ENCODE data around the gene TIMM23.
A peak's percentile ranks its signal among the peaks of the same experiment; 100 is the strongest.
"Not testable (repeated sequence)": the region's sequence is repeated elsewhere in the genome, so short reads cannot be mapped to it uniquely, and the experiment has no call there.

Gene TIMM23

DNA sequence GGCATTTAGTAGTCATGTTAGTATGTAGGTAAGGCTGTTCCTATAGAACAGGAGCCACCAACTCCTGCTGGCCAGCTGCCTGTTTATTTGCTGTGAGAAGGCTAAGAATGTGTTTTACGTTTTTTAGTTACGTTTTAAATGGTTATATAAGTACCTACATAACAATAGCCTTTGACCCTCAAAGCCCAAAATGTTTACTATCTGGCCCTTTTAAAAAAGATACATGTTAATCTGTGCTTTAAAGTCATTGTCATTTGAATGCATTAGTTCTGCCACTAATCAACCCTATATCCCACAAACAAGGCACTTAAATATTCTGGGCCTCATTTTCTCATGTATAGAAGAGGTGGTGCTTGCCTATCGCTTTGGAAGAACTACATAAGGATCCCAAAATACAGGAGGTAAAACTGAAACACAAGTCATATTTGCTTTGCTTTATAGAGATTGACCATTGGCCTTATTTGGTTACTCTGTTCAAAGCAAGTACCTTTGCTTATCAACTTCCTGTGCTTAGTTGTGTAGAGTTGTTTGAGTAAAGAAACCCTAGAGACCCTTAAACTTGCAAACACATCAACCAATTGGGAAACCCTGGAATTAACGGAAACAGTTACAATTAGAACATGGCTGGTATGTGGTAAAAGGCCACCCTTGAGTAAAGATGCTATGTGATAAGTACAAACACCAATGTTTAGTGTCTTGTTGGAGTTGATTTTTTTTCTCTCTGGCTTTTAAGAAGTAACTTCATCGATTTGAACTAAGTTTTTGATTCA is 25.9 kb downstream of the TIMM23 start:
- no peak for DNase-seq

DNA sequence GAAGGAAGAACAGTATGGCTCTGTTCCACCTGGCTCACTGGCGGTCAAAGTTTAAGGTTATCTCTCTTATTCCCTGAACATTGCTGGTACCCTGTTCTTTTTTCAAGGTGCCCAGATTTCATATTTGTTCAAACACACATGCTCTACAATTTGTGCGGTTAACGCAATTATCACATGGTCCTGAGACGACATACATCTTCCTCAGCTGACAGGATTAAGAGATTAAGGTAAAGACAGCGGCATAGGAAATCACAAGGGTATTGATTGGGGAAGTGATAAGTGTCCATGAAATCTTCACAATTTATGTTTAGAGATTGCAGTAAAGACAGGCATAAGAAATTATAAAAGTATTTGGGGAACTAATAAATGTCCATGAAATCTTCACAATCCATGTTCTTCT is 27.7 kb downstream of the TIMM23 start:
- not testable (repeated sequence) for DNase-seq

DNA sequence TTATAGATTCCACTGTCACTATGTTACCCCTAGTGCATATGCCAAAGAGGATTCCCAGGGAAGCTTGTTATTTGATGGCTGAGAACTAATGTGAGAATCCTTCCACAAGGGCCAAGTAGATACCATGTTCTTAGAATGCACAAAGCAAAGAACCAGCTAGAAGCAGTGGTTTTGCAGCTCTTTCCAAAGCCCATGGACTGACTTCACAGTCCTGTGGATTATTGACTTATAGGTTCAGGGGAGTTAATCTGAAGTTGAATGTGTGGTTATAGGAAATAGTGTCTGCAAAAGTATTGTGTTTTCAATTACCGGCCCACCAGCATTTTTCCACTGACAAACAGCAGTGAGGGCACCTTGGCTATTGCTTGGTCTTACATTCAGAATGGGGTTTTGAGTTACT is 28.2 kb downstream of the TIMM23 start:
- no peak for DNase-seq

DNA sequence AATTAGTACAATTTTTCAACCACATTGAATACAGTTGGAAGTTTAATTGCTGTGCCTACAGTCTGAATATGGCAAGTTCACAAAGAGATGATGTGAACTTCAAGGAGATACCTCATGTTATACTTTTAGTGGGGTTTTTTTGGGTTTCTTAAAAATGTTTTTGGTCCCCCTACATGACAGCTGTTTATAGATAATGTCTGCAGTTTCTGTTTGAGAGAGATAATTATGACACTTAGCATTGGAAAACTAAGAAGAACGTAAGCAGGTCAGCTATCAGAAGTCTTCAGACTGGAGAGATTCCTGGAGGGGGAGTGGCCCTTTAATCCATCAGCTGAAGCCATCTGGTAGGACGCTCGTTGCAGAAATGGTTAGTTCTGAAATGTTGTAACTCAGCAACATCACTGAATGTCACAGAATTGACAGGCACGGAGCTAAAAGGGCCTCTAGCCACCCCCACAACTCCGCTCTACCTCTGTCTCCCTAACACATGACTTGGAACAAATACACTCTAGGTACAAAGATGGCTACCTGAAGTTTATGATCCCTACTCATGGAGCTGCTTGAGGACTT is 29.0 kb downstream of the TIMM23 start:
- no peak for DNase-seq

DNA sequence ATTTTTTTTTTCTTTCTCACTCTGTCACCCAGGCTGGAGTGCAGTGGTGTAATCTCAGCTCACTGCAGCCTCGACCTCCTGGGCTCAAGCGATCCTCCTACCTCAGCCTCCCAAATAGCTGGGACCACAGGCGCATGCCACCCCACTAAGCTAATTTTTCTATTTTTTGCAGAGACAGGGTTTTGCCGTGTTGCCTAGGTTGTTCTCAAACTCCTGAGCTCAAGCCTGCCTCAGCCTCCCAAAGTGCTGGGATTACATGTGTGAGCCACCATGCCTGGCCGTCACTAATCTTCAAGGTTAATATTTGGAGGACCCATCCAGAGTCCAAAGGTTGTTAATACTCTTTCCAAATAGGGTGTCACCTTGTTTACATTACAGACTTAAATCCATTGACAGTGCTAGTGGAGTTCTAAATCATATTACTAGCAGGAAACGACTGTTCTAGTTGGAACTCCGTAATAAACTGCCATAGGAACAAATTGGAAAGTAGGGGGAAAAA is 29.9 kb downstream of the TIMM23 start:
- not testable (repeated sequence) for DNase-seq

DNA sequence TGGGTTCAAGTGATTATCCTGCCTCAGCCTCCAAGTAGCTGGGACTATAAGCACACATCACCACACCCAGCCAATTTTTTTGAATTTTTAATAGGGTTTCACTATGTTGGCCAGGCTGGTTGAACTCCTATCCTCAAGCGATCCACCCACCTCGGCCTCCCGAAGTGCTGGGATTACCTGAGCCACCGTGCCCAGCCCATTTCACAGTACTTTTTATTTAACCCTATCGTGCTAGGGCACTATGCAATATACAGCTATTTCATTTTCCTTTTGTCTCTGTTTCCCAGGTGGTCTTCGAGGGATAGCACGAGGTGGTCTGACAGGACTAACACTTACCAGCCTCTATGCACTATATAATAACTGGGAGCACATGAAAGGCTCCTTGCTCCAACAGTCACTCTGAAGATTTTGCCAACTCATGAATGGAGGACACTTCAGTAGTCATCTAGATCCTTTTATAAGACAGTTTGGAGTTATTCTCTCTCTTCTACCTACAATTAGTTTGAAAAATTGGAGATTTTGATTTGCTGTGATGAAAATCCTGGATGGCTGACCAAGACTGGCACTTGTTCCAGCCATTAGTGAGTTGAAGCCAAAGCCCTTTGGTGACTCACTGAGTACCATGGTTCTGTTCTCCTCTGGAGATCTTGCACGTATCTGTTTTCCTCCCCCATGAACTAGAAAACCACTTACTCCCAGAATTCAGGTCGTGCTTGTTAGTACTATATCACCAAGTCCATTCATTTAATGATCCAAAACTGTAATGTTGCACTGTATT is 30.8 kb downstream of the TIMM23 start:
- DNase-seq, result no peak

DNA sequence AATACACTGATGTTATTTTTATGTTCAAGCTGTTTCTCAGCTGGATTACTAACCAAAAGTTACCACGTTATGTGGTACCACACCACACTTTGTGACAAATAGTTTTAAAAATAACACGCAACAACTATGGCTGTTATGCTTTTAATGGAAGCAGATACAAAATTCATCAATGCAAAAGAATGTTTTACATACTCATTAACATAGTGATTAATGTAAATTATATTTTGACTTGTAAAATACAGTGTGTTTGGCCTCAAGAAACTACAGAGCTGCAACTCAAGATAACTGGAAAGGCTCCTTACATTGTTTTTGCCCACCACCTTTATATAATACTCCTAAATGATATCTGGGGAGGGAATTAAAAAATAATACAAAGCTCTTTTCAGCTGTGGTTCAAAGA is 32.7 kb downstream of the TIMM23 start:
- no peak for DNase-seq

DNA sequence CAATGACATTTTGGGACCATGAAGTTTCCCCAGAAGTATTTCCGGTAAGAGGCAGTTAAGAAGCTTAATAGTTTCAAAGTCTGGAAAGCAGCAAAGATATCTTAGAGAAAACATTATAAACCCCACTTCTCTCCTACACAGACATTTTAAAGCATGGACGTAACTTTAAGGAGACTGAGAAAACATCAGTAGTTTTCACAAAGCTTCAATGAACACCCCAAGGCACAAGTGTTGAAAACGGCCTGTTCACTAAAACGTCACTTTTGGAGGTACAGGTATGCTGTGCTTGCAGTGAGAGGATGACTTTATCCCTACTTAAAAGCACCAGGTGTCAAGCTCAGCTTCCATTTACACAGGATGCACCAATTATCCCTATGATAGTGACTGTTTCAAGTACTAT is 33.1 kb downstream of the TIMM23 start:
- no peak for DNase-seq

DNA sequence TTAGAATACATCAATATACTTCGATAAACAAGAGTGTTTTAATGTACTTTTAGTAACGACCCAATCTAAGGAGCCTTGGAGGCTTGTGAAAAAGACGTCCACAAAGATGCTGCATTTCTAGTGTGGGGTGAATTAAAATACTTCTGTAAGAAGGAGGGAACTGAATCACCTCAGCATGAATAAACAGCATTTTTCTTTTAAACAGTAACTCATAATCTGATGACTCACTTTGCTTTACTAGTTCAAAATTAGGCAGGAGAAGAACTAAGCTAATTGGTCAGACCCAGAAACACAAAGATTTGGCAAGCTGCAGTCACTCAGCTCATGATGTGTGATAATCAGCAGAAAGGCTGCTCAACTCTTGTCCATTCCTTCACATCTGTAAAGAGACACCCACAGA is 33.9 kb downstream of the TIMM23 start:
- DNase-seq, result no peak

DNA sequence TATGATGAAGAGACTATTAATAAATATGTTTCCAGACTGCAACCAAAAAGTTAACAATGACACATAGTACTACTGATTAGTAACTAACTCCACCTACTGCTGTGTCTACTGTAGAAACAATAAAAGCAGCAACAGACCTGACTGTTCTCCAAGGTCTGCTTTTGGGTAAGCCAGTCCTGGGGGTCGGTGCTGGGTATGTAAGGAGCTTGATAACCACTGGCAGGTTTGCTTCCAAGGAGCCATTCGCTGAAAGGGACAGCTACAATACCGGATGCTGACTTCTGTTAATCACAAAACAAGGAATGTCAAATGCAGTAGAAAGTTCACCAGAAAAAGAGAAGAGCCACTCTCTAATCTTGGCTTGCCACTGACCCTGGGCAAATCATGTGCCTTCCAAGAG is 40.5 kb downstream of the TIMM23 start:
- no peak for DNase-seq

DNA sequence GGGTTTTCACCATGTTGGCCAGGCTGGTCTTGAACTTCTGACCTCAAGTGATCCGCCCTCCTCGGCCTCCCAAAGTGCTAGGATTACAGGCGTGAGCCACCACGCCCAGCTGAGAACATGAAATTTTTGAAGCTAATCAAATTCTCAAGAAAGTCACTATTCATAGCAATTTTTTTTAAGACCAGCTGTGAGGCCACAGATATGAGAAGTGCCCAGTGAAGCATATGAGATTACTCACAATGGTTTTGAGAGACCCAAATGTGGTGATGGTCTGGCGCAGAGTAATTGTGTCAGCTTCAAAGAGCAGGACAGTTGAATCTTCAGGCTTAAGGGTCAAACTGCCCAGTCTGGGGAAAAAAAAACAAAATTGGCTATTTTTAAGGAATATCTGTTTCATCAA is 41.9 kb downstream of the TIMM23 start:
- no peak for DNase-seq

DNA sequence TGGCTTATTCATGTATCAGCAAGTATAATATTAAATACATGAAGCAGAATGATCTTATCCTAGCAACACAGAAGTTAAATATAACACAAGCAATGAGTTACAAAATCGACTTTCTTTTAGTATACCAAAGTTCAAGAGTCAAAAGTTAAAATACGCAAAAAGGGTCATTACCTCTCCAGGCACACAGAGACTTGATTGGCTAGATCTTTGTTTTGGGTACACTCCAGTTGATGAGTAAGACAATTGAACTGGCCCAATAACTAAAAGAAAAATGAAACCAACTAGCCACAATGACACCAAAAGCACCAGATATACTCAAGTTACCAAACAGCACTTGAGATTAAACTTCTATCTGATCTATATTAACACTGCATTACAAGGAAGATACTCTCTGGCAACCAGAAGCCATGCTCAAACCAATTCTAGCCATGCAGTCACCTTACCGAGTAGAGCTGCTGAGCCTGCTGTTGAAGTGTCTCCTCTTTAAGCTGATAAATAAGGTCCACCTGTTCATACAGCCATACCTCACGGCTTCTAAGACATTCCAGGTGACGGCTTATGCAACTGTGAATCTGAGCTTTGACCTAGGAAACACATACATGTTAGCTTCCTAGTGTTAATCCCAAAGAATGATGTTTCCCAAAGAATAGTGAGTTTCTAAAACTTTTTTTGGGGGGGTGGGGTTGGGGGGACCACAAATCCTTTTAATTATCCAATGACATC is 42.6 kb downstream of the TIMM23 start:
- DNase-seq, result no peak

DNA sequence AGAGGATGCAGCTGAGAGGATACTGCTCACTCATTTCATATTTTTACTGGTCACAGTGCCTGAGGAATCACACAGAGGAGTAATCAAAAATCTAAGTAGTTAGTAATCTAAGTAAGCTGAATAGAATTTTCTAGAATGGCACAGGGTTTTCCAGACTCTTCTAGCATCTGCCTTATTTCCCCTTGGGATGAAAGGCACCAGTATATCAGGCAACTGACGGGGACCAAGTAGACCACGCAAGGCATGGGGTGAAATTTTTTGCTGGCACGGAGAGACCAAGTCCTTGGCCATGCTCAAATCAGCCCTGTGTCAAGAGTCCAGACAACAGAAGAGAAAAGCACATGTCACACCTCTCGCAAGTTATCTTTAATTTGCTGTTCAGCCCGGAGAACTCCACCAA is 43.9 kb downstream of the TIMM23 start:
- no peak for DNase-seq

DNA sequence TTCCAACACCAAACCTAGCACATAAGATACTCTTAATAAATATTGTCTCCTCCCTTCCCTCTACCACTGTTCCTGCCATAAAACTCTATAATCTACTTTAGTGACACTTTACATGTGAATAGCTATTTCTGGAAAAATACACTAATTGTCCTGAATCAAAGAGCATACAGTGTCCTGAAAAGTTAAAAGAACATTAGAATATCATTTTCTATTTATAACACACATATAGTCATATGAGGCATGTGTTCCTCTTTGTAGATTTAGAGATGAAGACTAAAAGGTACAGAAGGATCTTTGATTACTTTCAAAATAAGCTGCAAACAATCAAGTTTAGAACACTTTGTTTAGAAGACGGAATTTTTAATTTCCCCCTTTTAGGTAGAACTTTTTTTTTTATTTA is 44.5 kb downstream of the TIMM23 start:
- DNase-seq, result no peak

DNA sequence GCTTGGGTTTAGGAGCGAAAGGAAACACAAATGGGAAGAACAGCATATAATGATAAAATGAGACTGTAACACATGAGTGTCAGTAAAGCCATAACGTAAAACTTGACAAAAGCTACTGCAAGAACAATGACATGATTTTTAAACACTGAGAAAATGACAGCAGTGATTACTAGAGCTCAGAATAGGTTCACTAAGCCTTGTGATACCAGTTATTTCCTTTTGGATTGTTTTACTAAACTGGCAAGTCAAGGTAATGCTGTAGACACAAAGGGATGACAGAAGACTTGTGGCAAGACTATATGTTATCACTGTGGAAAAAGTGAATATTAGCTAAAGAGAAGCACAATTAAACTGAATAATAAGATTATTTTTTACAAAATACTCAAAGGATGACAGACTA is 45.4 kb downstream of the TIMM23 start:
- no peak for DNase-seq

DNA sequence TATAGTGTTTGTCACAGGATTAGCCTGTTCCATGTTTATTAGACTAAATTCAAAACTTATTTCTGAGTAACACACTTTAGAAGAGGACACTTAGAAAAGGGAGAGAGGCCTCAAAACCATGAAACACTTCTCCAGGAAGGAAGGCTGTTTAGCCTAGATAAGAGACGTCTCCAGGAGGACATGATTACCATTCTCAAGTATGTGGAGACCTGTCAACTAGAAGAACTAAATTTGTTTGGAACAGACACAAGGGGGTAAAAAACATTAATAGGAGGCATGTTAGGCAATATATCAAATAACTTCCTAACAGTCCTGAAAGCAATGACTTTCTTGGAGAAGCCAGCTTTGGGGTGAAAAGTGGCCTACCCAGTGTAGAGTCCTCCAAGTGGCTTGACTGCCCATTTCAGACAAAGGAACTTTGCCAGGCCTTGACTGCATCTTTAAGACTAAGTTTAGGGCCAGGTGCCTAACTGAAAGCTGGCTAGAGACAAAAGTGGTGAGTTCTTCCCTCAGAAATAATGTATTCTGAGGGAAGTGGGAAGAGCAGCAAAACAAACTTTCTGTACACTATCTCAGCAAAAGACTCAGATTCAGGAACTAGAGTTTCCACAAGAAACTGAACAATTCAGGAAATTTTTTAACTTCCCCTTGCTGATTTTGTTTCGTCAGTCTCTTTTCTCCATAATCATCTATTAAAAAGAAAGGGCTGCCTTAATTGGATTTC is 46.3 kb downstream of the TIMM23 start:
- no peak for DNase-seq

DNA sequence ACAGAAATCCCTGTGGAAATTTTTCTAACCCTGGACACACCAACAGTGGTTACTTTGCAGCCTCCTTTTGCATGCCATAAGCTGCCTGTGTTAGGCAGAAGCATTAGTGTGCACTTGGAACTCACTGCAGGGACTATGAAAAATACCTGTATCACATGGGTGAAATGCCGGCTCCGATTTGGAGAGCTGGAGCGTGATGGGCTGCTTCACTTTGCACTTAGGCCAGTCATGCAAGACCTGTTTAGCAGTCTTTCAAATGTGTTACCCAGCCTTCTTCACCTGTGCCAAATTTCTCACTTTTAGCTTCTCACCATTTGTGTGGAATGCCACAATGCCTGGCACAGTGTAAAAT is 46.9 kb downstream of the TIMM23 start:
- no peak for DNase-seq

DNA sequence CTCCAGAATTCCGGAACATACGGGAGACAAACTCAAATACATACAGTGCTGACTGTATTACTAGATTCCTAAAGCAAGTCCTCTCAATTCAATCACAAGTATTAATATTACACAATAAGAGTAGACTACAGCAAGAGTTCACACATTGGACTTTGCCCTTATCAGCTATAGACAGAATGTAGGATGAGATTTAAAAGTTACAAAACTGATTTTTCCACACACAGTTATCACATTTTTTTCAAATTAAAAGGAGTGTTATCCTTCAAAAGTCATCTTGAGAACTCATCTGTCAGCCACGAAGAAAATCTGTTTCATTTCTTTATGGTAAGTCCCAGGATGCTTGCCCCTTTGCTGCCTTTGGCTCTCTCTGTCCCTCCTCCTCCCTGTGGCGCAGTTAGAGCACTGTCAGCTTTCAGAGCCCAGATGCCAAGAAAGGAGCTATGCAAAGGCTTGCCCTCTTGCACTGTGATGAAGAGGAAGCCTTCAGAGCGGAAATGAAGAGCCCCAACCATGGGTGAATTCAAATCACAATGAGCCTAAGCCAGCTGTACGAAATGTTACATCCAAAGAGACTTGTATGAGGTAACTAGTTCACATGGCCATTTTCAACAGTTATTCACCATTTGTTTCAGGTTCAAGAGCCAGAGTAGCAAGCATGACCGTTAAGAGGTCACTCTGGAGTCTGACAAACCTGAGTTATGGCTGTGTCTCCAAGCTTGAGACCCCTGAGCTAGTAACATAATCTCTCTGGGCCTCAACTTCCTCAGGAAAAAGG is 47.5 kb downstream of the TIMM23 start:
- no peak for DNase-seq

DNA sequence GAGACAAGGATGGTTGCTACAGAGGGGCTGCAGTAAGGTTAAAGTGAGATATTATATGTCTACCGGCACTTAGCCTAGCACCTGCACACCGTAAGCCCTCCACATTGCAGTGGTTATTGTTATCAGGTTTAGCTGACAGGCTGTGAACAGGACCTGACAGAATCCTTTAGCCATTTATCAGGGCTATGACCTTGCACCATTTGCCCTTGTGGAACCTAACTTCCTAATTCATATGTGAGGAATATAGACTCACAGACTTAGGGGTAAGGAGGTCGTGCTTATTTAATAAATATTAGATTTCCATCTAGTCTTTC is 48.0 kb downstream of the TIMM23 start:
- no peak for DNase-seq

DNA sequence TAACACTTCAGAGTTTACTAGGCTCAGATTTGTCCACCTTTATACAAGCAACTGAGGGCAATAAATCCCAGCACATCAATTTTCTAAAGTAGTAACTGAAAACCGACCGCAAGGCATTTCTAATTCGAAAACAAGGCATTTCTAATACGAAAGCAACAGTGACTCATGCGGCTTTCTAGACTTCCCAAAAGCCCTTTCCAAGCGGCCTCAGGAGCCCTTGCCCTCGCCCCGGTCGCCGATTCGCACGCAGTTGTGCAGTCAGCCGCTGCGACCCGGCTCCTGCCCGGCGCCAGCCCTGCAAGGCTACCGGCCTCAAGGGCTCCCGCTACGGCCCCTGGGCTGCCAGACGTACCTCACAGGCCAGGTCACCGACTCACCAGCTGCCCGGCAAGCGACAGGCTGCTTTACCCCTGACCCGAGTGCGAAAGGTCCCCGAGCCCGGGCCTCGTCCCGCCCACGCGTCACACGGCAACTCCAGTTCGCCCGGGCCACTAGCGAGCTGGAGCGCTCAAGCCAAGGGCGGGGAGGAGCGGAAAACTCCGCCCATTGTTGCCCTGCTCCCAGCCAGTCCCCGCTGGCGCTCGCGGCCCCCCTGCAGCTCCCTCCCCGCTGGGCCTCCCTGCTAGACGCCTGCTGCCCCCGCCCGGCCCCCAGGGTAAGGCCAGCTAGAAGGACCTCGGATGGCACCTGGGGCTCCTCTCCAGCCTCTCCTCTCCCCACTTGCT is 50.9 kb downstream of the TIMM23 start:
- peak; percentile 70 to 71 for DNase-seq

DNA sequence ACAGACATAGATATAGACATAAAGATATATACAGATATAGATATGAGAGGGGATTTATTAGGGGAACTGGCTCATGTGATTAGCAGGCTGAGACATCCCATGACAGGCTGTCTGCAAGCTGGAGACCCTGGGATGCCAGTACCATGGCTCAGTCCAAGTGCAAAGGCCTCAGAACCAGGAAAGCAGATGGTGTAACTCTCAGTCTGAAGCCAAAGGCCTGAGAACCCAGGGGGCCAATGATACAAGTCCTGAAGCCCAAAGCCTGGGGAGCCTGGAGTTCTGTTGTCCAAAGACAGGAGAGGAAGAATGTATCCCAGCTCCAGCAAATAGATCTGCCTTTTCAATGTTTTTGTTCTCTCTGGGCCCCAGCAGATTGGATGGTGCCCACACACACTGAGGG is 52.7 kb downstream of the TIMM23 start:
- no peak for DNase-seq

Measured in stimulated activated CD4-positive, alpha-beta T cell treated with anti-CD3 and anti-CD28 coated beads, Interleukin-4, amount 100 ng/mL, for 4 hours (primary cell).